GM18520 (cell line): ENCODE results near the gene AK3.

Experiments used
- ATAC-seq: cut with Tn5 transposase; IDR thresholded peaks from one replicate; pipeline ENCODE4 v1.9.1; 2021; ENCODE audit not compliant: unreplicated experiment

The AK3 gene

GRCh38 chr9:4709380-4709779, 31.6 kb downstream of the AK3 start:
- no peak for ATAC-seq

- no peak for ATAC-seq
These were observed 33.9 kb downstream of the AK3 start for GRCh38 chr9:4706971-4707622.

GRCh38 chr9:4706021-4706420, 35.0 kb downstream of the AK3 start:
- no peak for ATAC-seq

GRCh38 chr9:4704129-4704528, 36.9 kb downstream of the AK3 start:
- ATAC-seq: no peak

GRCh38 chr9:4701526-4701925, 39.5 kb downstream of the AK3 start:
- no peak for ATAC-seq

GRCh38 chr9:4700932-4701331, 40.1 kb downstream of the AK3 start:
- ATAC-seq: no peak

- ATAC-seq: no peak
These were observed 40.9 kb downstream of the AK3 start for GRCh38 chr9:4700091-4700490.

- no peak for ATAC-seq
These were observed 49.2 kb downstream of the AK3 start for GRCh38 chr9:4691795-4692194.

GRCh38 chr9:4690144-4690543, 50.9 kb downstream of the AK3 start:
- ATAC-seq: peak; percentile 18

- ATAC-seq: peak; percentile 58
These were observed 51.3 kb downstream of the AK3 start for GRCh38 chr9:4689687-4690104.

GRCh38 chr9:4689021-4689420, 52.0 kb downstream of the AK3 start:
- no peak for ATAC-seq

GRCh38 chr9:4686584-4686983, 54.4 kb downstream of the AK3 start:
- no peak for ATAC-seq

- ATAC-seq: no peak
These were observed 54.9 kb downstream of the AK3 start for GRCh38 chr9:4686112-4686511.

- no peak for ATAC-seq
These were observed 56.2 kb downstream of the AK3 start for GRCh38 chr9:4684820-4685219.

GRCh38 chr9:4680750-4681149, 60.3 kb downstream of the AK3 start:
- no peak for ATAC-seq

- no peak for ATAC-seq
These were observed 60.9 kb downstream of the AK3 start for GRCh38 chr9:4680173-4680525.

GRCh38 chr9:4679268-4680172, 61.5 kb downstream of the AK3 start, which contains the start of gene CDC37L1:
CDC37L1 (plus strand) TSS chr9:4679569; CDS start chr9:4679768, 199 bp downstream.
- peak; percentile 89 for ATAC-seq

- no peak for ATAC-seq
These were observed 62.2 kb downstream of the AK3 start for GRCh38 chr9:4678679-4679267.

GRCh38 chr9:4677392-4677791, 63.6 kb downstream of the AK3 start:
- ATAC-seq: no peak

GRCh38 chr9:4674783-4675182, 66.2 kb downstream of the AK3 start:
- no peak for ATAC-seq

GRCh38 chr9:4671737-4672136, 69.3 kb downstream of the AK3 start:
- no peak for ATAC-seq

GRCh38 chr9:4670591-4670990, 70.4 kb downstream of the AK3 start:
- ATAC-seq: no peak
